HepG2 (cell line): ENCODE data around the gene CD33. TPM values are rescaled to one million over a fixed set of nuclear protein-coding genes. Genes with fewer than 3 reads are reported as not detected.

ENCODE experiments used
- ATAC-seq: fragments of 200-7000 bp; cut with Tn5 transposase; 3 replicates; pipeline ENCODE4 v1.9.1; 2020; ENCODE audit warnings: mild to moderate bottlenecking, moderate library complexity
- BruUV-seq: library from RNA; stranded (reverse); fragments of 400-500 nt; replicated peaks from 2 replicates; lab custom pipeline; 2021; lab: Mats Ljungman, UMichigan
- CTCF ChIA-PET: fragments of 300-600 bp; formaldehyde crosslinking; extraction: SDS; loops from one replicate; lab custom pipeline; 2021; ENCODE audit warnings: low total read pairs, inconsistent platforms, low intra/inter-chr PET ratio; lab: Yijun Ruan, JAX
- POLR2A ChIA-PET: fragments of 350-600 bp; sonication (Branson Sonifier 250); formaldehyde crosslinking; loops from one replicate; lab custom pipeline; 2020; ENCODE audit warnings: antibody characterized with exemption, inconsistent platforms; lab: Yijun Ruan, JAX
- DNase-seq: peaks from one replicate; pipeline ENCODE4 v3.0.0-alpha.2; 2015; ENCODE audit warnings: low spot score
- FAIRE-seq: peaks from 3 replicates; lab custom pipeline; 2011; peaks lifted over from hg19 to GRCh38; lab: Jason Lieb, UNC
- H2AFZ ChIP-seq: one replicate; pipeline ENCODE4 v1.6.1; 2011; ENCODE audit warnings: low read length, inconsistent platforms
- H3K27ac ChIP-seq: fragments of 300-600 bp; 3 replicates; pipeline ENCODE4 v1.8.0; 2011; ENCODE audit warnings: mixed run types, mild to moderate bottlenecking, mixed read lengths, low read length, inconsistent platforms; ENCODE audit not compliant: insufficient read depth; ENCODE audit errors: extremely low read length
- H3K27me3 ChIP-seq, 2 experiments: fragments of 200-600 bp in 1 of 2; 2 replicates in 1 of 2; 3 replicates in 1 of 2; pipeline versions ENCODE4 v1.6.0 to v1.8.0; 2011; ENCODE audit warnings: low read length in 2 of 2, mild to moderate bottlenecking in 2 of 2, moderate library complexity in 2 of 2, inconsistent platforms in 1 of 2; ENCODE audit not compliant: insufficient read depth in 2 of 2, control insufficient read depth in 1 of 2
- H3K36me3 ChIP-seq, 2 experiments: fragments of 200-600 bp in 1 of 2; replicated peaks in 1 of 2; 2 replicates in 1 of 2; 3 replicates in 1 of 2; pipeline versions ENCODE4 v1.5.1 to v1.8.0; 2011; ENCODE audit warnings: low read length in 2 of 2, inconsistent platforms in 1 of 2; ENCODE audit not compliant: insufficient read depth in 2 of 2, control insufficient read depth in 1 of 2
- H3K4me1 ChIP-seq: 2 replicates; pipeline ENCODE4 v1.5.1; 2012; ENCODE audit warnings: low read length, inconsistent platforms; ENCODE audit not compliant: insufficient read depth
- H3K4me2 ChIP-seq: 2 replicates; pipeline ENCODE4 v1.6.0; 2011; ENCODE audit warnings: low read depth, low read length, inconsistent platforms
- H3K4me3 ChIP-seq, 3 experiments: fragments of 200-600 bp in 1 of 3; sonication (generic), shearing (Covaris generic) in 1 of 3; replicated peaks in 1 of 3; 2 replicates each; pipeline ENCODE4 v1.5.1; 2011 to 2016; ENCODE audit warnings: low read length in 3 of 3, inconsistent platforms in 2 of 3, low read depth in 2 of 3, mild to moderate bottlenecking in 2 of 3, control low read depth in 1 of 3, mixed read lengths in 1 of 3; ENCODE audit not compliant: insufficient read depth in 1 of 3
- H3K79me2 ChIP-seq: one replicate; pipeline ENCODE4 v1.6.1; 2011; ENCODE audit warnings: low read length, inconsistent platforms; ENCODE audit not compliant: insufficient read depth
- H3K9ac ChIP-seq: 2 replicates; pipeline ENCODE4 v1.6.0; 2011; ENCODE audit warnings: mild to moderate bottlenecking, low read depth, low read length, inconsistent platforms; ENCODE audit not compliant: insufficient read depth
- H3K9me3 ChIP-seq: 2 replicates; pipeline ENCODE4 v1.5.1; 2012; ENCODE audit warnings: mild to moderate bottlenecking, low read length
- H4K20me1 ChIP-seq: 2 replicates; pipeline ENCODE4 v1.6.0; 2011; ENCODE audit warnings: inconsistent platforms, mild to moderate bottlenecking, low read length, moderate library complexity; ENCODE audit not compliant: insufficient read depth
- GMEB2 ChIP-seq: IDR thresholded peaks from 2 replicates; pipeline ENCODE4 v1.6.1; 2016; ENCODE audit warnings: missing biosample characterization, missing genetic modification reagents, low read depth
- SMAD1 ChIP-seq: sonication (generic); formaldehyde crosslinking; IDR thresholded peaks from 2 replicates; pipeline ENCODE4 v1.4.0; 2020; ENCODE audit warnings: missing genetic modification reagents, low read depth, mild to moderate bottlenecking, borderline replicate concordance
- ZNF275 ChIP-seq: sonication (generic); formaldehyde crosslinking; IDR thresholded peaks from 2 replicates; pipeline ENCODE4 v1.8.0; 2022; ENCODE audit warnings: missing genetic modification reagents, mild to moderate bottlenecking, inconsistent platforms, borderline replicate concordance
- ZNF766 ChIP-seq: sonication (generic); formaldehyde crosslinking; IDR thresholded peaks from 2 replicates; pipeline ENCODE4 v1.5.0; 2020; ENCODE audit warnings: missing genetic modification reagents, borderline replicate concordance
- WGBS: methylation state at CpG from one replicate; pipeline ENCODE4 v1.1.6; 2017; ENCODE audit warnings: low lambda C conversion rate; 5-methylcytosine and 5-hydroxymethylcytosine counted together
- in situ Hi-C: cut with HindIII; loops from 2 replicates; pipeline ENCODE4 v1.10.0; 2017; ENCODE audit warnings: low pct_unique_long_range_greater_than_20kb; ENCODE audit not compliant: extremely low pct_ligation_motif_present
- intact Hi-C: fragments of 100-400 bp; cut with micrococcal nuclease; formaldehyde crosslinking; loops from one replicate; pipeline ENCODE4 v1.10.0; 2022; ENCODE audit not compliant: unreplicated experiment
- polyA plus RNA-seq, 8 experiments: library from polyadenylated mRNA; depleted of rRNA in 3 of 8; stranded (reverse) in 7 of 8; unstranded in 1 of 8; fragments of >200 nt; fragmentation: Illumina TruSeq in 4 of 8; extraction: Trizol in 4 of 8; gene quantifications; 2 replicates each; pipeline versions ENCODE4 v1.2.1 to v1.2.3, GENCODE V29; 2011 to 2016; ENCODE audit warnings: low read depth in 4 of 8, missing spikeins in 1 of 8, mixed read lengths in 1 of 8; ENCODE audit not compliant: insufficient read depth in 1 of 8
- total RNA-seq, 5 experiments: library from RNA; depleted of rRNA; stranded (reverse); fragments of >200 nt; fragmentation: Illumina TruSeq; extraction: Trizol; gene quantifications; 2 replicates each; pipeline ENCODE4 v1.2.3, GENCODE V29; 2016; ENCODE audit warnings: low read depth in 1 of 5

Gene CD33
- total and polyA plus RNA-seq, 2 of the 13 experiments (the other 11 are each of a cell fraction or from before 2014, with no cell fraction given), result 0.29 TPM; not detected in 1

- FAIRE-seq (no peak), DNase-seq (no peak), ATAC-seq (no peak)
- 4% methylated on average over 9 of the region's 9 CpGs for WGBS
- H3K27ac ChIP-seq, result no peak overlapping the region
- no peak overlapping the region for H3K9ac ChIP-seq
- TF ChIP-seq SMAD1 (CRISPR knock-in tag) (no peak), ZNF766 (CRISPR knock-in tag) (no peak), GMEB2 (CRISPR knock-in tag) (no peak), ZNF275 (no peak)
- H3K79me2 ChIP-seq, result no peaks in the 10 kb centered on the region
- no TSS peak for BruUV-seq
- H2AFZ ChIP-seq, result no peak overlapping the region
- no peaks in the 10 kb centered on the region for H3K4me1 ChIP-seq
- in situ Hi-C loops, result no loop called here
- ChIA-PET POLR2A (no interaction called here), CTCF (no interaction called here)
- no peaks in the 10 kb centered on the region for H4K20me1 ChIP-seq
- intact Hi-C loops, result no loop called here
- H3K9me3 ChIP-seq, result no peaks in the 10 kb centered on the region
- no peaks in the 10 kb centered on the region for H3K36me3 ChIP-seq
- no peak overlapping the region for H3K4me2 ChIP-seq
- H3K27me3 ChIP-seq, result 0 out of 5 replicates have a peak, but pooled peaks cover 0 to 3% of the 10 kb centered on the region in 2 experiments
- no peak overlapping the region for H3K4me3 ChIP-seq
These were observed 27.6 kb downstream of the CD33 start for GRCh38 chr19:51252306-51253079.
